GM18505 (cell line): ENCODE results near the gene NPIPA1.
"Not testable (repeated sequence)": the region's sequence is repeated elsewhere in the genome, so short reads cannot be mapped to it uniquely, and the experiment has no call there.

Source experiments
- ATAC-seq: cut with Tn5 transposase; IDR thresholded peaks from one replicate; pipeline ENCODE4 v1.9.1; 2021; ENCODE audit not compliant: unreplicated experiment
- POLR2A ChIP-seq: IDR thresholded peaks from 4 replicates; pipeline ENCODE4 v1.6.1; 2011; ENCODE audit warnings: borderline replicate concordance; ENCODE audit not compliant: insufficient read depth, insufficient read length; ENCODE audit errors: extremely low read depth

The NPIPA1 gene

GRCh38 chr16:14929176-14929575 is 8.1 kb upstream of the NPIPA1 start:
- not testable (repeated sequence) for ATAC-seq

DNA sequence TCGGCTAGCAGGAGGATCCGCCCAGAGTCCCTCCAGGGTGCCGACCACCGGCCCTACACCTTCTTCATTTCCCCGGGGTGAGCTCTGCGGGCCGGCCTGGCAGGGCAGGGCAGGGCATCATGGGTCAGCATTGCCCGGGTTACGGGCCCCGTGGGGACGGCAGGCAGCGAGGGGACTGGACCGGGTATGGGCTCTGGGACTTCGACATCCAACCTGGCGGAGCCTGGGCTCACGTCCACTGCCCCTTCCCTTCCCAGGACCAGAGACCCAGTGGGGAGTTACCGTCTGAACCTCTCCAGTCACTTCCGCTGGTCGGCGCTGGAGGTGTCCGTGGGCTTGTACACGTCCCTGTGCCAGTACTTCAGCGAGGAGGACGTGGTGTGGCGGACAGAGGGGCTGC is 7.0 kb upstream of the NPIPA1 start:
- not testable (repeated sequence) for ATAC-seq

DNA sequence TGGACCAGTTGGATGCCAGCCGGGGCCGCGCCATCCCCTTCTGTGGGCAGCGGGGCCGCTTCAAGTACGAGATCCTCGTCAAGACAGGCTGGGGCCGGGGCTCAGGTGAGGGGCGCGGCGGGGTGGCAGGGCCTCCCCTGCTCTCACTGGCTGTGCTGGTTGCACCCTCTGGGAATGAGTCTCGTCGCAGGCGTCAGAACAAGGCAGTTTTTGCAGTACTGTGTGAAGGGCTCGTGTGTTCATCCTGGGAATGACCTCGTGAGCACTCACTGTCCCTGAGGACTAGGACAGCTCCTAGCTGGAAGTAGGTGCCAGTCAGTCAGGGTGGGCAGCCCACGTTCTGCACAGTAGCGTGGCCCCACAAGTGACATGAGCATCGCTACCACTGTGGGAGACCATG is 6.3 kb upstream of the NPIPA1 start:
- ATAC-seq, result not testable (repeated sequence)

DNA sequence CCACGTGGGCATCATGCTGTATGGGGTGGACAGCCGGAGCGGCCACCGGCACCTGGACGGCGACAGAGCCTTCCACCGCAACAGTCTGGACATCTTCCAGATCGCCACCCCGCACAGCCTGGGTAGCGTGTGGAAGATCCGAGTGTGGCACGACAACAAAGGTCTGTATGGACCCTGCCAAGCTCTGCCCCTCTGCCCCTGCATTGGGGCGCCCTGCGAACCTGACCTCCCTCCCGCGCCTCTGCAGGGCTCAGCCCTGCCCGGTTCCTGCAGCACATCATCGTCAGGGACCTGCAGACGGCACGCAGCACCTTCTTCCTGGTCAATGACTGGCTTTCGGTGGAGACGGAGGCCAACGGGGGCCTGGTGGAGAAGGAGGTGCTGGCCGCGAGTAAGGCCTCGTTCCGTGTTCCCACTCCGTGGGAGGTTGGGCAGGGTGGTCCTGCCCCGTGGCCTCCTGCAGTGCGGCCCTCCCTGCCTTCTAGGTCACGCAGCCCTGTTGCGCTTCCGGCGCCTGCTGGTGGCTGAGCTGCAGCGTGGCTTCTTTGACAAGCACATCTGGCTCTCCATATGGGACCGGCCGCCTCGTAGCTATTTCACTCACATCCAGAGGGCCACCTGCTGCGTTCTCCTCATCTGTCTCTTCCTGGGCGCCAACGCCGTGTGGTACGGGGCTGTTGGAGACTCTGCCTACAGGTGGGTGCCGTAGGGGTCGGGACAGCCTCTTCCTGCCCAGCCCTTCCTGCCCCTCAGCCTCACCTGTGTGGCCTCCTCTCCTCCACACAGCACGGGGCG is 4.5 kb upstream of the NPIPA1 start:
- ATAC-seq, result not testable (repeated sequence)

DNA sequence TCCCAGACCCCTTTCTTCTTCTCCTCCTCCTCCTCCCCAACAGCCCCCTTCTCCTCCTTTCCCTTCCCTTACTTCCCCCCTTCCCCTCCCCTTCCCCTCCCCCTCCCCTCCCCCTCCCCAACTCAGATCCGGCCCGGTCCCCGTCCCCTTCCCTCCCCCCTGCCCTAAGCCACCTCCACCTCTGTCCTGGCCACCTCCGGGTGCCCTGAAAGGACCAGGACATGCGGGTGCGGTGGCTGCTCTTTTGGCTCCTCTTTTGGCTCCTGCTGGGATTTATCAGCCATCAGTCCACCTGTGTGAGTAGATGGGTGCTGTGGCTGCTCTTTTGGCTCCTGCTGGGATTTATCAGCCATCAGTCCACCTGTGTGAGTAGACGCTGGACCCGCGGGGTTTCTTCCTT is 751 bp downstream of the NPIPA1 start:
- ATAC-seq, result not testable (repeated sequence)

GRCh38 chr16:14942686-14943085 is 5.4 kb downstream of the NPIPA1 start:
- ATAC-seq, result not testable (repeated sequence)

GRCh38 chr16:14955546-14956231 is 18.4 kb downstream of the NPIPA1 start:
- TF ChIP-seq POLR2A, result no peak
- no peak for ATAC-seq

DNA sequence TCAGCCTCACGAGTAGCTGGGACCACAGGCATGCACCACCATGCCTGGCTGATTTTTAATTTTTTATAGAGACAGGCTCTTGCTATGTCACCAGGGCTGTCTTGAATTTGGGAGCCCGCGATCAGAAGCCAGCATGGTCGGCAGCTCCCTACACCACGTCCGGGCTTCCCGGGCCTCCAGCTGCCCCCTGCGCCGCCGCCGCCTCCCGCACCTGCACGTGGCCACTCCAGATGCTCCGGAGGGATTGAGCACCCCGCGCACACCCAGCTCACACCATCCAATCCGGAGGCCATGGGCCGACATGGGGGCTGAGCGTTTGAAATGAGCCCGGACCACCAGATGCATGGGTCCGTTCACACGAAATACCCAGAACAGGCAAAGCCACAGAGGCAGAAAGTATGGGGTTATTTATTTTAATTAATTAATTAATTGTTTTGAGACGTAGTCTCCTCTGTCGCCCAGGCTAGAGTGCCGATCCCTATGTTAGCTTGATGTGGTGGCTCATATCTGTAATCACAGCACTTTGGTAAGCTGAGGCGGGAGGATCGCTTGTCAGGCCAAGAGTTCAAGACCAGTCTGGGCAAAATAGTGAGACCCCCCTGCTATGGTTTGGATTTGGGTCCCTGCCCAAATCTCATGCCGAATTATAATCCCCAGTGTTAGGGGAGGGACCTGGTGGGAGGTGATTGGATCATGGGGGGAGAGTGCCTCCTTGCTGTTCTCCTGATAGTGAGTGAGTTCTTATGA is 20.5 kb downstream of the NPIPA1 start:
- ATAC-seq, result no peak
- no peak for TF ChIP-seq POLR2A

DNA sequence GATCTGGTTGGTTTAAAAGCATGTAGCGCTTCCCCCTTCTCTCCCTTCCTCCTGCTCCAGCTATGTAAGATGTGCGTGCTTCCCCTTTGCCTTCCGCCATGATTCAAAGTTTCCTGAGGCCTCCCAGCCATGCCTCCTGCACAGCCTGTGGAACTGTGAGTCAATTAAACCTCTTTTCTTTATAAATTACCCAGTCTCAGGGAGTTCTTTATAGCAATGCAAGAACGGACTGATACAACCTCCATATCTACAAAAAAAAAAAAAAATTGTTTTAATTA is 21.0 kb downstream of the NPIPA1 start:
- no peak for ATAC-seq
- TF ChIP-seq POLR2A, result no peak

GRCh38 chr16:14958970-14959369 is 21.7 kb downstream of the NPIPA1 start:
- TF ChIP-seq POLR2A, result no peak
- ATAC-seq, result no peak

GRCh38 chr16:14961405-14962186 is 24.4 kb downstream of the NPIPA1 start:
- no peak for ATAC-seq
- no peak for TF ChIP-seq POLR2A

GRCh38 chr16:14963281-14964173 is 26.3 kb downstream of the NPIPA1 start:
- no peak for ATAC-seq
- no peak for TF ChIP-seq POLR2A

DNA sequence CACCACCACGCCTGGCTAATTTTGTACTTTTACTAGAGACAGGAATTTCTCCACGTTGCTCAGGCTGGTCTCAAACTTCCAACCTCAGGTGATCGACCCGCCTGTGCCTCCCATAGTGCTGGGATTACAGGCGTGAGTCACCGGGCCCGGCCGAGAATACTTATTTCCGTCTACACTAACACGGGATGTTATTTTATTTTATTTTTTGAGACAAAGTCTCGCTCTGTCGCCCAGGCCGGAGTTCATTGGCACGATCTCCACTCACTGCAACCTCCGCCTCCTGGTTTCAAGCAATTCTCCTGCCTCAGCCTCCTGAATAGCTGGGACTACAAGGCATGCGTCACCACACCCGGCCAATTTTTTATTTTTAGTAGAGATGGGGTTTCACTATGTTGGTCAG is 28.1 kb downstream of the NPIPA1 start:
- no peak for TF ChIP-seq POLR2A
- ATAC-seq, result no peak

DNA sequence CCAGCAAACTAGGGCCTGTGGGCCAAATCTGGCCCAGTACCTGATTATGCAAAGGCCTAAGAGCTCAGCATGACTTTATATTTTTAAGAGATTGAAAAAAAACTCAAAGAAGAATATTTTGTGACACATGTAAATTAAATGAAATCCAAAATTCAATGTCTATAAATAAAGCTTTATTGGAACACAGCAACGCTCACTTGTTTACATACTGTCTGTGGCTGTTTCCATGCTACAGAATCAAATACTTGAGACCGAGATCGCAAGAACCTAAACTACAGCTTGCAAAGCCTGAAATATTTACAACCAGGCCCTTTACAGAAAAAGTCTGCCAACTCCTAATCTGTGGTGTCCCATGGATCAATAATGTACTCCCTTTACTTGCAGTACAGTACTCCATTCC is 32.6 kb downstream of the NPIPA1 start:
- ATAC-seq, result not testable (repeated sequence)

- ATAC-seq, result not testable (repeated sequence)
Measured at GRCh38 chr16:14971621-14972228, 34.5 kb downstream of the NPIPA1 start.

- not testable (repeated sequence) for ATAC-seq
Measured at GRCh38 chr16:14973785-14974322, 36.6 kb downstream of the NPIPA1 start.

DNA sequence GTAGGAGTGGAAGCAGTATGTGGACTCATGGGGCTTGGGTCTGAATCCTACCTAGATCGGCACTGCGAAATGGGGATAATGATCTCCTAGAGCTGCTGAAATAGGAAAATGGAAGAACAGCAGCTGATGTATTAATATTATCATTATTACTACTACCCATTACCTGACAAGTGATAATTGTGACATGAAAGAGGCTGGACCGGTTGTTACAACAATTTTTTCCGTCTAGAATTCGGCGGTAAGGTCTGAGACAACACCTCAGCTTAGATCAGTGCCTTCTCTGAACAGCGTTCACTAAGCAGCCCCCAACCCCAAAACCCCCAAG is 37.0 kb downstream of the NPIPA1 start:
- not testable (repeated sequence) for ATAC-seq
